OCI-LY1 (cell line): ENCODE results near the gene RASSF4.

Experiments
- CTCF ChIP-seq: fragments of 200-600 bp; sonication (generic), shearing (Covaris generic); IDR thresholded peaks from 2 replicates; pipeline ENCODE4 v1.5.1; 2017; ENCODE audit warnings: mild to moderate bottlenecking, antibody characterized with exemption, low read length, moderate library complexity, mixed read lengths
- EZH2 ChIP-seq: fragments of 200-600 bp; sonication (generic), shearing (Covaris generic); IDR thresholded peaks from 2 replicates; pipeline ENCODE4 v1.8.0; 2017; ENCODE audit warnings: borderline replicate concordance, mixed run types, mild to moderate bottlenecking, antibody characterized with exemption, low read length, moderate library complexity, mixed read lengths

- TF ChIP-seq CTCF, result no peak
- no peak for TF ChIP-seq EZH2
Measured at GRCh38 chr10:44961931-44962750, 2.5 kb downstream of the RASSF4 start.
